Eye (tissue), 1 donor: ENCODE results near the gene PEAK1.
A peak's percentile ranks its signal among the peaks of the same experiment; 100 is the strongest.

Experiments used
- DNase-seq: peaks from one replicate; pipeline ENCODE4 v3.0.0-alpha.2; 2015

The PEAK1 gene

GRCh38 chr15:77355321-77355720 lies 64.6 kb downstream of the PEAK1 start:
- DNase-seq, result no peak

DNA sequence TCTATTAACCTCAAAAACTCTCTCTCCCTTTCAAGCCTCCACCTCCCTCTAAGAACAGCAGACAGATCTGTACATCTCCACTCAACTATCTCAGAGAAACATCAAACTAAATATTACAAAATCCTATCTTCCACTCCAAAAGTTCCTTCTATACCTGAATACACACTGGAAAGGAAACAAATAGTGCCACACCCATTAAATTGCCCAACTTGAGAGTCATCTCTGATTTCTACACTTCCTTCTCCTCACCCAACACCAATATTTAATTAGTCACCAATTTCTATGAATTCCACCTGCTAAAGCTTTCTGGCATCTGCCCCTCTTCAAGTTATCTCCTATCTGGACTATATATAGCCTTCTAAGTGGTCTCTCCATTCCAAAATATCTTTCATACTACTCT lies 65.8 kb downstream of the PEAK1 start:
- no peak for DNase-seq

- peak; percentile 41 for DNase-seq
These were observed 67.0 kb downstream of the PEAK1 start for GRCh38 chr15:77352887-77353286.

DNA sequence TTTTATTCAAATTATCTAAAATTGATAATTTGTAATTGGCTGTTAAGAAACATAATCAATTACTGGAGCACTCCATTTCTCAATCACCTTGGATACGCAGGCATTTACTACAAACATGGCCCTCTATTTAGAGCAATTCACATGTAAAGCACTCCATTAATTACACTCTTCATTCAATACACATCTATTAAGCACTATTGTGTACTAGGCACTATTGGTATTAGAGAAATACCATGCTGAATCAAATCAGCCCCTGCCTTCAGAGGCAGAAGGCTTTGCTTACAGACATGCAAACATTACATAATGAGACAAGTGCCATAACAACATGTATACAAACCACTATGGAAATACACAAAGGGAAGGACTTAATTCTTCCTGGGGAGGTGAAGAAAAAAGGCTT lies 69.1 kb downstream of the PEAK1 start:
- DNase-seq, result no peak

DNA sequence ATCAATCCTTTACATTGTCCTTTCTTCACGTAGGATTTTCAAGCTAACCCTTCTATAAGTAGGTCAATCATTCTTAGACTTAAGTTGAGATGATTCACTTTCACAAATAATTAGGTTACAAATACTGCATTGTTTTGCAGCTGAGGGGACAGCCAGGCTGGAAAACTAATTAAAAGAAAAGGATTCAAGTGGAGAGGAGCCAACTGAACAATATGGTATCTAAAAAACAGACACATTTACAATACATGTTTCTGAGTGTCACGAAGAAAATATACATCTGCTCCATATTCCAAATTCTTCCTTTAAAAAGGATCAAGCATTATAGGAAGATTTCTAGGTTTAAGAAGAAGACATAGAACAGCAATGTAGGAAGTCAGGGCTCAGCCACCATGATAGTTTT lies 70.2 kb downstream of the PEAK1 start:
- DNase-seq, result peak; percentile 39

GRCh38 chr15:77348511-77348910 lies 71.4 kb downstream of the PEAK1 start:
- DNase-seq, result no peak

GRCh38 chr15:77347197-77347596 lies 72.7 kb downstream of the PEAK1 start:
- no peak for DNase-seq

DNA sequence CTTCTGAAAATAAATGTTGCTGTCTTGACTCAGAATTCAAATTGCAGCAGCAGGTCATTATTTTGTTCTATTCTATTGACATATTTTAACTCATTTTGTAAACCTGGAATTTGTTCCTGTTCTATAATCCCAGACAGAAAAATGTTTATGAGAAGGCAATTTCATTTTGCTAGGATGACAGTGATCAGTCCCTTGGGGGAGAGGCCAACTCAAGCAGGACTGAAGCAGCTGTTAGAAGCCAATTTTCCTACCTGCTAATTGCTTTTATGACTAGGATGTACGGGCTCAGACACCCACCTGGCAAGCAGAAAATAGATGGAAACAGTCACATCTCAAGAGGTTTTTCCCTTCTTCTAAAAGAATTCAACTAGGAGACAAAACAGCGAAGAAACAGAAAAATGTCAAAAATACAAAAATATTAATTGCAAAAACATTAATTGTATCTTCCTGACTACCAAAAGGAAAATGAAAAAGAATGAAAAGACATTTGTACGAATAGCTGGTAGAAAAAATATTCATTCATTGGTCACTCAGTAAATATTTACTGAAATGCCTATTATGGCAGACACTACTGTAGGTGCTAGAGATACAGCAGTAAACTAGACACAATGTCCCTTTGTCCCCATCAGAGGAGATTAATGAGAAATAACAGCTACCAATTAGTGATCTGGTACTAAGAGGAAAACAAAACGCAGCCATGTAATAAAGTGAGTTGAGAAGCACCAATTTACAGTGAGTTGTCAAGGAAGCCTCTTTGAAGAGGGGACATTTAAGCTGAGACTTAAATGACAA lies 73.5 kb downstream of the PEAK1 start:
- peak; percentile 29 for DNase-seq

DNA sequence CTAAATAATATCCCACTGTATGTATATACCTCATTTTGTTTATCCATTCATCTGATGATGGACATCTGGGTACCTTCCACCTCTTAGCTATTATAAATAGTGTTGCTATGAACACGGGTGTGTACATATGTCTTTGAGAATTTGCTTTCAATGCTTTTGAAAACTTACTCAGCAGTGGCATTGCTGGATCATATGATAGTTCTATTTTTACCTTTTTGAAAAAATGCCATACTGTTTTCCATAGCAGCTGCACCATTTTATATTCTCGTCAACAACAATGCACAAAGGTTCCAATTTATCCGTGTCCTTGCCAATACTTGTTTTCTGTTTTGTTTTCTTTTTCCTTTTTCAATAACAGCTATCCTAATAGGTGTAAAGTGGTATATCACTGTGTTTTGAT lies 77.1 kb downstream of the PEAK1 start:
- no peak for DNase-seq

GRCh38 chr15:77340245-77340644 lies 79.7 kb downstream of the PEAK1 start:
- DNase-seq, result no peak

DNA sequence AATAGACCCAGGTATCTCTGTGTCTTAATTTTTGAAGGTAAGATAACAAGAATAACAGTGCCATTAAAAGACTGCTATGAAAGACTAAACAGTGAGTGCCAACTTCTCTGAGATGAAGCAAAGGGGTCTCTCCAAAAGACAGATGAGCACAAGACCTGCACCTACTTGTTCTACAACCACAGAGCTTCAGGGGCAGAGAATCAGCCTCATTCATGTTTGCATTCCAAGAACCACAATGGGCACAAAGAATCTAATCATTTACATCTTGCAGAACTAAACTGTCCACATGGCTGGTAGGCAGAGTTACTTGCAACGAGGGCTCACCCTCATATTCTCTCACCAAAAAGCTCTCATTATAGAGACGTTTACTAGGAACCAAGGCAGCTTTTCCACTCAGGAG lies 83.9 kb downstream of the PEAK1 start:
- no peak for DNase-seq

DNA sequence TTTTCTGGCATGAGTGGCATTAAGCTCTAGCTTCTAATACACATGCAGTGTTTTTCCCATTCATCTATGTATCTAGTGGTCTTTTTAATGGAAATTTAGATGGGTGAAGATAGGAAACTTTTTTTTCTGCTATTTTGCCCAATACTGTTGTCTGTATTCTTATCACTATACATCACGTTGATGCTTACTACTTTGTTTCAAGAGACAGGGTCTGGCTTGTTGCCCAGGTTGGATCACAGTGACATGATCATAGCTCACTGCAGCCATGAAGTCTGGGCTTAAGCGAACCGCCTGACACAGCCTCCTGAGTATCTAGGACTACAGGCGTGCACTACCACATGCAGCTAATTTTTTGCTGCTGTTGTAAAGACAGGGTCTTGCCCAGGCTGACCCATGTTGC lies 84.6 kb downstream of the PEAK1 start:
- no peak for DNase-seq

DNA sequence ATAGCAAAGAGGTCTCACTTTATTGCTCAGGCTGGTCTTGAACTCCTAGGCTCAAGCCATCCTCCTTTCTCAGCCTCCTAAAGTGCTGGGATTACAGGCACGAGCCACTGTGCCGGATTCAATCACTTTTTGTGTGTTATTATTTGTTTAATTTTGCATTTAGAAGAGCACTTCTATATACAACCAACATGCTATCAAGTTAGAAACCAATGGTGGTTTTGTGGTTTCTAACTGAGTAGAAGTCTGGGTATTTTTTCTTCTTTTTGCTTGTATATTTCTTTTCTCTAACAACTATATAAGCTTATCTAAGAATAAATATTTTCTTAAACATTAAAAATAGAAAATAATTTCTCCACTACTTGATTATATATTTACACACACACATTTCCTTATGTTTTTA lies 86.7 kb downstream of the PEAK1 start:
- no peak for DNase-seq

GRCh38 chr15:77329202-77329601 lies 90.7 kb downstream of the PEAK1 start:
- DNase-seq, result no peak

DNA sequence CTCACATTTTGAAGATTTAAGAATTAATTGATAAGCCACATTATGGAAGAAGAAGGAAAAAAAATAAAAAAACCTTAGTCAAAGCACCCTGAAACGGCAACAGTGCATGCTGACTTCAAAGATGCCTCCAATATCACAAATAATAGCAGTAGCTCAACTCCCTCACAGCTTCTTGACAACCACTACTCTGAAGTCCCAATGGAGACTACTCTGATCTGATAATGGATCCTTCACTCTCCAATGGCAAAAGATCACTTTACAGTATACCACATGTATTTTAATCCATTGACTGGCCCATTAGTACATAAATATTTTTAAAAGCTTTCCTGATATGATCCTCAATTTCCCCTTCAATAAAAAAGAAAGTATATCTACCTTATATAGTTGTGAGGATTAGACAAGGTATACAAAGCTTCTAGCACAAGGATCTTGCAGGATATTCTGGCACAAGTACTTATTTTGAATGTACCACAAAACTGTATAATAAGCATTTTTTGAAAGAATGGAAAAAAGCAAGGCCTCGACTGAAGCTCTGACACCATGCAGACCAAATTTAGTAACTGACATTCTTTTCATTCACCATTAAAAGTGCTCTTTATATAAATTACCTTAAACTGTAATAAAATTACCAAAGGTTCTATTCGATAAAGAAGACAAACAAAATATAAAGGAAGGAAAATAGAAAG lies 91.9 kb downstream of the PEAK1 start:
- peak; percentile 24 for DNase-seq

- no peak for DNase-seq
These were observed 92.7 kb downstream of the PEAK1 start for GRCh38 chr15:77327168-77327567.

- DNase-seq, result no peak
These were observed 93.5 kb downstream of the PEAK1 start for GRCh38 chr15:77326366-77326765.

GRCh38 chr15:77312523-77312922 lies 107.4 kb downstream of the PEAK1 start:
- no peak for DNase-seq

DNA sequence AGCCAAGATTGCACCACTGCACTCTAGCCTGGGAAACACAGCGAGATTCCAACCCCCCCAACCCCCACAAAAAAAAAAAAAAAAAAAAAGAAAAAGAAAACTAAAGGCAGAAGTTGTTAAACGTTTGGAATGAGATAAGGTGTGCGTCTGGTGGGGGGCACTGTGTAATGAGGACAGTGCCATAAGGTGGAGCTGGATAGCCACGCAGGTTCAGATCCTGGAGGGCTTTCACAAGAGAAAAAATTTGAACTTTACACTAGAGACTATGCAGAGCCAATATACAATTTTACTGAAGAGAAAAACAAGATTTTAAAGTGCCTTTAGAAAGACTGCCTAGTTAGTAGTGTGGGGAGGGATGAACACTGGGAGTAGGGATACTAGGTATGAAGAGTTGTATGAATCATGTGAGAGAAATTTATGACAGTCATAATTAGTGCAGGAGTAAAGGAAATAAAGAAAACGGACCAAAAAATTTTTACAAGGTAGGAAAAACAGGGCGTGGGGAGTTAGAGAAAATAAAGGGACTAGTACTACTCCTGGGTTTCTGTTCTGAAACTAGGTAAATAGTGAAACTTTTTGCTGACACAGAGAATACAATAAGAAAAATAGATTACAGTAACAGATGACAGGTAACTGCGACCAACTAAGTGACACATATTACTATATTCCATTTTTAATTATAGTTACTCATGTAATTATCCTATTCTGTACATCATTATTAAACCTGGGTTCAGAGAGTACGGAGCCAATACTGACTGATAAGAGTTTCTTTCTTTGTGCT lies 108.1 kb downstream of the PEAK1 start:
- no peak for DNase-seq

- no peak for DNase-seq
These were observed 108.9 kb downstream of the PEAK1 start for GRCh38 chr15:77311020-77311419.

DNA sequence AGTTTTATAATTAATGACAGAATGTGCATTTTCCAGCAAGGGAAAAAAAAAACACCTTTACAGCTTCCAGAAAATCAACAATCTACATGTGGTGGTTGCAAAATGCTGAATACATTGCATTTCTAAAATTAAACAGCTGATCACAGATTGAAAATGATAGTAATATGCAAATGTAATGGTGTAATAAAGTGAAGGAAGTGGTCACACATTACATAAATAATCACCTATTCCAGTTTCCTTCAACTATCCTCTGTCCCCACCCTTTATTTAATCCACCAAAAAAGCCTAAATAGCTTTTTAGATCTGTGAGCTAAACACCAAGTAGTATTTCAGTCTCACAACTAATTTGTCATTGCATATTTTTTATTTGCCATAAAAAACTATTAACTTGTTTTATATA lies 110.5 kb downstream of the PEAK1 start:
- no peak for DNase-seq

DNA sequence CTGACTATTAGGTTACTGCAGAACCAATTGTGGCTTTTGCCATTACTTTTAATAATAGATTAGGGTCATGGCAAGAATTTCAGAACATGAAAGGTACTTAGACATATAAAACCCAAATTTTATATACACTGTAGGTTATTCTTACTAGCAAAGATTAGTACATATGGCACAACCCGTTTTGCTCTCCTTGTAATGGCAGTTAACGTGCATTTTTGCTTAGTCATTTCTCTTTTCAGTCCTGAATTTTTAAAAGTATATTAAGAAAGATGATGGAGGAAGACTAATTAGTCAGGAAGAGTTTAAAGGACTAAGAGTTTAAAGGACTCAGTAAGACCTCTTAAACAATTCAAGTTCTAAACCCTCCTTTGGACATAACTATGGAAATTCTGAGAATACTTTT lies 114.0 kb downstream of the PEAK1 start:
- no peak for DNase-seq

GRCh38 chr15:77296773-77297337 lies 123.0 kb downstream of the PEAK1 start:
- no peak for DNase-seq

DNA sequence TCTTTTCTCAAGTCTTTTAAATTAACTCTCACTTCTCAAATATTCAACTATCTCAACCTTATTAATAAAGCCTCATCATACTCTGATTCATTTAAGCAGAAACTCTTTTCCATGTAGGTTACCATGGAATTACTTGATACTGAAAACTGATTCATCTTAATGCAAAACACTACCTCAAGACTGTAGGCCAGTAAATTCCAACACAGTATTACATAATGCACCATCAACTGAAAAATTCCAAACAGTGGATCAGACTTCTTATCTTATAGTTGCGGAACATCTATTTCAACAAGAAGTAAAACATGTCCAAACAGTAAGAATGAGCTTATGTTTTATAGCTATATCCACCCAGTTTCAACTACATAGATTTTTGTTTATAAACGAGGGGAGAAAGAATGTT lies 124.5 kb downstream of the PEAK1 start:
- no peak for DNase-seq
